NK-92 (cell line): ENCODE measurements around the gene ELP5.
A peak's percentile ranks its signal among the peaks of the same experiment; 100 is the strongest.

Experiments used
- DNase-seq: peaks from one replicate; lab custom pipeline; 2025; ENCODE audit not compliant: unreplicated experiment; lab: John Stamatoyannopoulos, UW

ELP5 gene

GRCh38 chr17:7251661-7252175 lies 297 bp upstream of the ELP5 start, which contains the start of gene CTDNEP1:
TSS of gene CTDNEP1 (minus strand) at chr17:7251734. CDS start at chr17:7251296, 438 bp downstream.
- peak; percentile 84 for DNase-seq

GRCh38 chr17:7253082-7253481 lies 1.1 kb downstream of the ELP5 start:
- DNase-seq, result no peak

GRCh38 chr17:7254511-7254910 lies 2.5 kb downstream of the ELP5 start:
- DNase-seq, result no peak

GRCh38 chr17:7256766-7257456 lies 4.9 kb downstream of the ELP5 start:
- DNase-seq, result no peak

GRCh38 chr17:7258731-7259554 lies 6.9 kb downstream of the ELP5 start:
- DNase-seq, result no peak

- no peak for DNase-seq
These were observed 7.5 kb downstream of the ELP5 start for GRCh38 chr17:7259555-7259889.

- DNase-seq, result no peak
These were observed 8.1 kb downstream of the ELP5 start for GRCh38 chr17:7260151-7260550.

- no peak for DNase-seq
These were observed 8.8 kb downstream of the ELP5 start for GRCh38 chr17:7260651-7261378.

- DNase-seq, result no peak
These were observed 9.6 kb downstream of the ELP5 start for GRCh38 chr17:7261379-7262191.

GRCh38 chr17:7262192-7262934 lies 10.3 kb downstream of the ELP5 start, which contains the start of gene CLDN7:
TSS of gene CLDN7 (minus strand) at chr17:7262478. CDS start at chr17:7262043, 435 bp downstream.
- DNase-seq, result no peak

GRCh38 chr17:7262935-7263800 lies 11.2 kb downstream of the ELP5 start:
- DNase-seq, result no peak

- DNase-seq, result no peak
These were observed 11.7 kb downstream of the ELP5 start for GRCh38 chr17:7263801-7264078.

GRCh38 chr17:7266784-7267183 lies 14.8 kb downstream of the ELP5 start:
- no peak for DNase-seq

- no peak for DNase-seq
These were observed 27.4 kb downstream of the ELP5 start for GRCh38 chr17:7279448-7279847.

GRCh38 chr17:7280519-7281073 lies 28.6 kb downstream of the ELP5 start:
- DNase-seq, result no peak

- DNase-seq, result no peak
These were observed 29.3 kb downstream of the ELP5 start, which contains the start of gene SLC2A4 for GRCh38 chr17:7281074-7281952. TSS of gene SLC2A4 (plus strand) at chr17:7281718. CDS start at chr17:7281935, 217 bp downstream.

GRCh38 chr17:7281953-7282751 lies 30.1 kb downstream of the ELP5 start:
- DNase-seq, result no peak
